HG03025 (cell line): Measurements from ENCODE around the gene OR2T2.
"Not testable (repeated sequence)": the region's sequence is repeated elsewhere in the genome, so short reads cannot be mapped to it uniquely, and the experiment has no call there.

Experiments used
- ATAC-seq: cut with Tn5 transposase; IDR thresholded peaks from one replicate; pipeline ENCODE4 v1.9.1; 2021; ENCODE audit warnings: mild to moderate bottlenecking, moderate library complexity; ENCODE audit not compliant: unreplicated experiment, low FRiP score

Gene OR2T2

GRCh38 chr1:248449821-248450465 is 4.5 kb downstream of the OR2T2 start:
- not testable (repeated sequence) for ATAC-seq

- peak; percentile 79 for ATAC-seq
Measured at GRCh38 chr1:248450466-248451145, 5.2 kb downstream of the OR2T2 start.

GRCh38 chr1:248453619-248454018 is 8.2 kb downstream of the OR2T2 start:
- not testable (repeated sequence) for ATAC-seq

- ATAC-seq: not testable (repeated sequence)
Measured at GRCh38 chr1:248455045-248455444, 9.6 kb downstream of the OR2T2 start.

GRCh38 chr1:248456635-248457034 is 11.2 kb downstream of the OR2T2 start:
- not testable (repeated sequence) for ATAC-seq

- ATAC-seq: not testable (repeated sequence)
Measured at GRCh38 chr1:248459117-248459516, 13.7 kb downstream of the OR2T2 start.

- ATAC-seq: no peak
Measured at GRCh38 chr1:248471154-248471553, 25.7 kb downstream of the OR2T2 start.

- ATAC-seq: not testable (repeated sequence)
Measured at GRCh38 chr1:248472111-248472510, 26.7 kb downstream of the OR2T2 start.

- ATAC-seq: not testable (repeated sequence)
Measured at GRCh38 chr1:248473051-248473450, 27.6 kb downstream of the OR2T2 start, which contains the start of gene OR2T3. OR2T3 (plus strand) TSS chr1:248473351; CDS start chr1:248473351, 0 bp downstream.

- ATAC-seq: not testable (repeated sequence)
Measured at GRCh38 chr1:248475660-248476059, 30.2 kb downstream of the OR2T2 start.

- ATAC-seq: peak; percentile 92
Measured at GRCh38 chr1:248481686-248482579, 36.5 kb downstream of the OR2T2 start.

- ATAC-seq: not testable (repeated sequence)
Measured at GRCh38 chr1:248488289-248488688, 42.9 kb downstream of the OR2T2 start, which contains the start of gene OR2T5. OR2T5 (plus strand) TSS chr1:248488589; CDS start chr1:248488589, 0 bp downstream.

- ATAC-seq: not testable (repeated sequence)
Measured at GRCh38 chr1:248496661-248497060, 51.2 kb downstream of the OR2T2 start.

GRCh38 chr1:248500305-248501035 is 55.0 kb downstream of the OR2T2 start:
- not testable (repeated sequence) for ATAC-seq
